HG03342 (cell line): ENCODE measurements around the gene SDC1.
"Not testable (repeated sequence)": the region's sequence is repeated elsewhere in the genome, so short reads cannot be mapped to it uniquely, and the experiment has no call there.

Experiments used
- ATAC-seq: cut with Tn5 transposase; IDR thresholded peaks from one replicate; pipeline ENCODE4 v1.9.1; 2021; ENCODE audit warnings: mild to moderate bottlenecking, moderate library complexity; ENCODE audit not compliant: unreplicated experiment

The SDC1 gene, protein sequence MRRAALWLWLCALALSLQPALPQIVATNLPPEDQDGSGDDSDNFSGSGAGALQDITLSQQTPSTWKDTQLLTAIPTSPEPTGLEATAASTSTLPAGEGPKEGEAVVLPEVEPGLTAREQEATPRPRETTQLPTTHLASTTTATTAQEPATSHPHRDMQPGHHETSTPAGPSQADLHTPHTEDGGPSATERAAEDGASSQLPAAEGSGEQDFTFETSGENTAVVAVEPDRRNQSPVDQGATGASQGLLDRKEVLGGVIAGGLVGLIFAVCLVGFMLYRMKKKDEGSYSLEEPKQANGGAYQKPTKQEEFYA

DNA sequence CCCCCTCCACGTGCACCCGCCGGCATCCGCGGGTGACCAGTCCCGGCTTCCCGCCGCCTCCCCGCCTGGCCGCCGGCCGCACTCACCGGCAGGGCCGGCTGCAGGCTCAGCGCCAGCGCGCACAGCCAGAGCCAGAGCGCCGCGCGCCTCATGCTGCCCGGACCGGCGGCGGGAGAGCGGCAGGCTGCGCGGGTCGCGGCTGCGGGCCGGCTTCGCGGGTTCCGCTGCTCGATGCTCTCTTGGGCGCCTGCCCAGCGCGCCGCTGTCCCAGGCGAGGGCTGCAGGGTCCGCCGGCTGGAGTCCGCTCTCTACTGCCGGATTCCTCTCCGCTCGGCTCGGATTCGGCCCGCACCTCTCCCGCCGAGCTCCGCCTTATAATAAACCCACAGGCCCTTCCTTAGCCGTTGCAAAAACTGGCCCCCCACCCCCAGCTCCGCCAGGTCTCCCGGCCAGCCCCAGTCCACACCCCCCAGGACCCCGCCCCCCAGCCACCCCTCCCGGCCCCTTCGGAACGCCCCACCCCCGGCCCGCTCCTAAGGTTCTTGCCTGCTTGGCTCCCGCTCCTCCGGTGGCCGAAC is at the start of gene SDC1:
Gene SDC1, minus strand, starts transcription at position 415 of the 578 bp plus-strand sequence. Its CDS starts 263 bp downstream, at position 152.
- ATAC-seq: peak; percentile 21

DNA sequence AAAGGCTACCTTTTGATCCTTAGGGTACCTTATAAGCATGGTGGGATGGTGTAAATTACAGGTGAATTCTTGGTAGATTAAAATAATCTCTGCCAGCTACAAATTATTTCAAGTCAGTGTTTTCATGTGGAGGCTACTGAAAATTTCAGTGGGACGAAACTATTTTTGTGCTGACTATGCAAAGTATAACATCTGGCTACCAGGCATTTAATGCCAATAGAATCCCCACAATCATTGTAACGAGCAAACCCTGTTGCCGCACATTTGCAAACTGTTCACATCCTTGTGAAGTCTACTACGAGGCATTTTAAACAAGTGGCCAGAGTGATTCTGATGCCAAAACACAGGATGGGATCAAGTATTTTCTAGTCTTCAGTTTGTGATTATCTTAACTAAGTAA is 48.1 kb upstream of the SDC1 start:
- no peak for ATAC-seq

DNA sequence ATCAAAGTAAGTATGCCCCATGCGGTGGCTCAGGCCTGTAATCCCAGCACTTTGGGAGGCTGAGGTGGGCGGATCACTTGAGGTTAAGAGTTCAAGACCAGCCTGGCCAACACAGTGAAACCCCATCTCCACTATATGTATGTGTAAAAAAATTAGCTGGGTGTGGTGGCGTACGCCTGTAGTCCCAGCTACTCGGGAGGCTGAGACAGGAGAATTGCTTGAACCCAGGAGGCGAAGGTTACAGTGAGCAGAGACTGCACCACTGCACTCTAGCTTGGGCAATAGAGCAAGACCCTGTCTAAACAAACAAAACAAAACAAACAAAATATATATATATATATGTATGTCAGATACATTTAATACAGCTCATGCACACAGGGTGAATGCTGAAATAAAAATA is 43.4 kb upstream of the SDC1 start:
- ATAC-seq: not testable (repeated sequence)

DNA sequence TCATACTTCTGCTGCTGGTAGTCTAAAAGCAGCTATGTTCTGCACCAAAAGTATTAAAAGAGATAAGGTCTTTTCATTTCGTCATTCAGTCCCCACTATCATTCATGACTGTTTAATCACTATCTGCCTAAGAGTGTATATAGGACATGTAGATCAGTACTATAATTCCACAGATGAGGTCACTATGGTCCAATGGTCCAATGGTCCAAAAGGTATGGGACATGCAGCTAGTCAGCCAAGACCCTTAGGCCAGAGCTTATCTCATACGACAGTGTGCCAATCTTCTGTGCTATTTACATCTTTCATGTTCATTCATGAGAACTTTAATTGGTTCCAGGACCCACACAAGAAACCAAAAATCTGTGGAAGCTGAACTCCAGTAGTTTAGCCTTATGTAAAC is 42.6 kb upstream of the SDC1 start:
- no peak for ATAC-seq

DNA sequence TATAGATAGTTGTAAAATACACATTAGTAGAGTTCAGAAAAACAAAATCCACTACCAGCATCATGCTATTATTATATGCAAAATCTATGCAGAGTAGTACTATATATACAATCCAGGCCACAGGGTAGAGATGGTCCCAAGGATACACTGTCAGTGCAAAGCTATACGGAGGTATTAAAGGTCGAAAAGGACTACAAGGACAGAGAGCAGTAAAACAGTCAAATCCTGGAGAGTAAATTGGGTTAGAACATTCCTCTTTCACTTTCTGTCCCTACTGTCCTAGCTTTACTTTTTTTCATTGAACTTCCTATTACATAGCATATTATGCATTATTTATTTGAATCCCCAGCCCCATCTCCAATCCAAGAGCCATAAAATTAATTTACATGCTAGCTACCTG is 39.7 kb upstream of the SDC1 start:
- ATAC-seq: no peak

DNA sequence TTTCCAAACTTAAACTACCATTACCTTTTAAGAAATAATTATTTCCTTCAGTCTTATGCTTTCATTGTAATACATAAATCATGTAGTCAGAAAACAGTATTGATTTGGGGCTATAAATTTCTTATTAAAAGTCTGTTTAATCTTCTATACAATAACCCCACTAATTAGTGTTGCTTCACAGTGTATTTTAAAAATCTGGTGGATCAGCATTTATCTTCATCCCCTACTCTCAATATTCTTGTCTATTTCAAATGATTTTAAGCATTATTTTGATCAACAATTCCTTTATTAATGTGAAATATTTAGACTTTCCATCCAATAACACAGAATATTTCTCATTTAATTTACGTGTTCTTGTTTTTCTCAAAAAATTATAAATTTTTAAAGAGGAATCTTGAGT is 32.5 kb upstream of the SDC1 start:
- no peak for ATAC-seq

DNA sequence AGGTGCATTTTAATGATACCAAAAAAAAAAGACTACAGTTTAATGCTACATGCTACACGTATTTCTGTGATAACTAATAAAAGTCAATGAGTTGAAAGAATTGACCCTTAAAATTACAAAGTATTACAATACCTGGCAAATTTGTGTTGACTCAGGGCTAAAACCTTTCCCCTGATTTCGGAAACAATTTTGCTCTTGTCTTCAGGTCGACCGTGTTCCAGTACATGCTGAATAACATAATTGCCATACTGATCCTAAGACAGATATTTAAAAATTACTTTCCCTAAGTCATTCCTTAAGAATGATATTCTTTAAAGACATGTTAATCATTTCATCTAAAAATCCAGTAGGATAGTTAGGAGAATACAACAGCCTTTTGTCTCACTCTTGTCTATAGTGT is 29.8 kb upstream of the SDC1 start:
- ATAC-seq: no peak

DNA sequence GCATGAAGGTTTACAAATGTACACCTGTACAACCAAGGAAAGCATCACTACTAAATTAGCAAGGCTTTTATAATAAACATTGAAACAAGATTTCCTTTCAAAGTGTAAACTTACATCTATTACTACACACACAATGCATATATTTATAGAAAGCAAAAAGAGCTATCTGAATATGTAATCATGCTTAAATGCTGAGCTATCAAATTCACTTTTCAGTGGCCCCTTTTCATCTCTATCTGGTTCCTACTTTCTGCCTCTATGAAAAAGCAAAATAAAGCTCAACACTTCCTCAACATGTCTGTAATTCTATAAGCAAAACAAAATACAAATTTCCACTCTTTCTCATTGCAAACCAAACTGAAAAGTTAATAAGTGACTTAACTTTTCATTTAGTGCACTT is 25.5 kb upstream of the SDC1 start:
- no peak for ATAC-seq

DNA sequence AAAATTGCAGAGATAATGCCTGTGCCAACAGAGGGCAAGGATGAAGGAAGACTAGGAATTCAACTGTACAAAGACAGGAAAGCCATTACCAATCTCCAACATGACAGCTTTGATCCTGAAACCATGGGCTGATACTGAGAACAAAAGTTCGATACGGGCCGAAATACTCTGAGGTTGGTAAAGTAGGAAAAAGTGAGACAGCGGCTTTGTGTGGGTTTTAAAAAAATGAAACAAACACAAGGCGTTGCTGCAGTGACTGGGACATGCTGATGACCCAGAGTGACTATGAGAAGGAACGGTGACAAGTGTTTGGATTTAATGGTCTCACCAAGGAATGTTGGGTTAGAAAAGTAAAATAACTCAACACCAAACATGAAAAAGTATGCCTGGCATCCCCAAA is 24.2 kb upstream of the SDC1 start:
- ATAC-seq: no peak

DNA sequence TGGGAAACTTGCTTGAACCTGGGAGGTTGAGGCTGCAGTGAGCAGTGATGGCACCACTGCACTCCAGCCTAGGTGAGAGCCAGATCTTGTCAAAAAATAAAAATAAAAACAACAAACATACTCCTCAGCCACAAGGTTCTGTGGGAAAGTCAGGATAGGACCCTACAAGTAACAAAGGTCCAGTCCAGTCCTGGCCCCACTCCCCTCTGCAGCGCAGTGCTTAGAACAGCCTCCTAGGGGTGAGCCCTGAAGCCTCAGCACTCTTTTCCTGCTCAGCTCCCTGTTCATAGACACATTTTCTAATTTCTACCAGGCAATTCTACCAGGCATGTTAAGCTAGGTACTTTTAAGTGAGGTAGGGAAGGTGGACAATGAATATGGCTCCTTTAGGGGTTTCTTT is 22.2 kb upstream of the SDC1 start:
- ATAC-seq: no peak

DNA sequence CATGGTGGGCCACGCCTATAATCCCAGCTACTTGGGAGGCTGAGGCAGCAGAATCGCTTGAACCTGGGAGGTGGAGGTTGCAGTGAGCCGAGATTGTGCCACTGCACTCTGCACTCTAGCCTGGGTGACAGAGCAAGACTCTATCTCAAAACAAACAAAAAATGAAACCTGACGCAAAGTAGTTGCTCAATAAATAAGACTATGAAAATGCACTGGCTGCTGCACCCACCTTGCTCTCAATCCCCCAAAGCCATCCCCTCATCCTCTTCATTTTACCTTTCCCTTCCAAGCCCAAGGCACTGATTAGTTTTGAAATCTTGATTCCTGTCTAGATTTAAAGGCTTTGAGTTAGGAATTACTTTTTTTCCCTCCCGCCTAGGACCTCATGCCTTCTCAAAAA is 18.7 kb upstream of the SDC1 start:
- ATAC-seq: not testable (repeated sequence)

DNA sequence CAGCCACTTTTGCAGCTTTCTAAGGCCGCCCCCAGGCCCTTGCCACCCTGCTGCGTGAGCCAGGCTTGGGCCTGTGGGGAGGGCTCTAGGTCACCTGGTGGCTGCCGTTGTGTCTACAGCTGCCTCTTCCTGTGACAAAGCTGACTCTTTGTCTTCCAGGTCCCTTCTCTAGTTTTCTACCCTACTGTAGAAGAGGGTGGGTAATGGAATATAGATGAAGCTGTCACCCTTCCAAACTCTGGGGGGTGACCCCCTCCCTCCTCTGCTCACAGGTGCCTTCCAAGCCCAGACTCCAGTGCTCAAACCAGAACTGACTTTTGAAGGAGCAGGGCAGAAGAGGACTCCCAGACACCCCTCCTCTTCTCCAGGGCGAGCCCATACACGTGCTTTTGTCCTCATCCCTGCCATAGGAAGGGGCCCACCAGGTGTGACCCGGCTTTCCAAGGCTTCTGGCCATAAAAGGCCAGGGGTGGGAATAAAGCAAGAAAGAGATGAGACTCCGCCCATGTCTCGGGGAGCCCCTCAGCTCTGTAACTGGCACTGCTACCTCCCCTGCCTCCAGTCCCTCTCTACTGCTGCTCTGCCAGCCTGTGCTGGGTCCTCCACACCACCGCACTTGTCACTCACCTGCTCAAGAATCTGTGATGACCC is 17.9 kb upstream of the SDC1 start:
- ATAC-seq: no peak

DNA sequence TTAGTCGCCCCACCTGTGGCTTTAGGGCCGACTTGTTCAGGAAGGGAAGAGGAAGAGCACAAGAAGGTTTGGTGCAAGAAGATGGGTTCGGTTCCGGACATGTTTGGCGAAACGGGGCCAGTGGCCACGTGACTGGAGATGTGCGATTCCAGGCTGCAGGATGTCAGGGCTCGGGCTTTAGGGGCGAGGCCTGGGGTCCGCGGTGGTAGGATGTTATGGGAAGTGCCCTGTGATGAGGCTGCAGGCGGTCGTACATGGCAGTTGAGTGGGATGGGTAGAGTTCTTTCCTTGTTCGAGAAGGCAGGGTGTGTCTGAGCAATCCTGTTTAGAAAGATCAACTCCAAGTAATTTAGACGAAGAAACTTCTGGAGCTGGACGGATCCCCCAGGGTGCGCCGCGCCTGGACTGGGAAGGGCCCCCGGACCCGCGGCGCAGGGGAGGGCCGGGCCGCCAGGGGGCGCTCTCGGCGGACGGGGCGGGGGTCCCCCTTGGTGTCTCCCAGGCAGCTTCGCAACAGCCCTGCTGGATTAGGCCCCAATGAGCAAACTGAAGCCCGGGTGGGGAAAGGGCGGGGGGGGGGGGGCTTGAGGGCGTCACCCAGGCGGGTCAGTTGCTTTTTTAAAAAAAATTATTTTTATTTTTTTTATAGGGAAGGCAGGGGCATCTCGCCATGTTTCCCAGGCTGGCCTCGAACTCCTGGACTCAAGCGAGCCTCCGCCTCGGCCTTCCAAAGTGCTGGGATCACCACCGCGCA is 17.2 kb upstream of the SDC1 start:
- no peak for ATAC-seq

DNA sequence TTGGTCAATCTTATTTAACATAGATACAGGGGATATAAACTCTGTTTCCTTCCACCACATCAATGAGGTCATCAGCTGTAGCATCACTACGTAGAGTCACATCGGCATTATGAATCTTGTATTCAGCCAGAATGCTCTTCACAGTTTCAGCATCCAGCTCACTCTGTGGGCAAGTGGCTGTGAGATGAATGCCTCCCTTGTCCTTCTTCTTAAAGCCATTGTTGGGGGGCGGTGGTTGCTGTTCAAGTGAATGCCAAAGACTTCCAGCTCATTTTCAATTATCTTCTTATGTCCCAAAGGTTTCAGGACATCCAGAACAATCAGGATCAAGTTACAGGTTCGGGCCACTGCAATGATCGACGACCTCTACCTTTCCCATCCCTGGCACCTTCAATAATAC is 15.4 kb upstream of the SDC1 start:
- not testable (repeated sequence) for ATAC-seq

DNA sequence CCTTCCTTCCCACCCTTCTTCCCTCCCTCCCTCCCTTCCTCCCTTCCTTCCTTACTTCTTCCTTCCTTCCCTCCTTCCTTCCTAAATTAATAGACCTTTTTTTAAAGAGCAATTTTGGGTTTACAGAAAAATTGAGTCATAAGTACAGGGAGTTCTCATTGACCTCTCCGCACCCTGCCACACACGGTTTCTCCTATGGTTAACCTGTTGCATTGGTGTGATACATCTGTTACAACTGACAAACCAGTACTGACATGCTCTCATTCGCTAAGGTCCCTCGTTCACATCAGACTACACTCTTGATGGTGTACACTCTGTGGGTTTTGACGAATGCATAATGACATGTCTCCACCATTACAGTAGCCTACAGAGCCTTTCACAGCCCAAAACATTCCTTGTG is 11.6 kb upstream of the SDC1 start:
- no peak for ATAC-seq

DNA sequence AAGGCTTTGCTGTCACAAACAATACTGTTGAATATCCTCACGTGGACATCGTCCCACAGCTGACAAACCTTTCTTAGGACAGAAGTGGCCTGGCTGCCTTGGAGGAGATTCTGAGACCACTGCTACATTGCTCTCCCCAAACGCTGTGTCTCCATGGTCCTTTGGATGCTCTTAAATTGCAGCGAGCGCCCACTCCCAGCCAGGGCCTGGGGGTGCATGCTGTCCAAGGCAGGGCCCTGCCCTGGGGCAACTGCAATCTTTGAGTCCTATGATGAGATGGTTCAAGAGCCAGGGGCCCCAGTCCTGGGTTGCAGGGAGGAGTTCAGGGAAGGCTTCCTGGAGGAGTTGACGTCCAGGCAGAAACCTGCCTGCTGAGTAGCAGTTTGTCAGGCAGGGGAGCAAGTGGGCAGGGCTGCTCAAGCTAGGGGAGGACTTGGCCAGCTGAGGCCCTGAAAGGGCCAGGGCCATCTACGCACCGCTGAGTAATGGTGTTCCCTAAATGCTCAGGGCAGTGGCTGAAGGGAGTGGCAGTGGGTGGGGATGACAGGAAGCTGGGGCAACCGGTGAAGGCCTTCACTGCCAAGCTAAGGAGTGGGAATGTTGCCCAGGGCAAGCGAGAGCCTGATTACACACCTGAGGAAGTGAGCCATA is 10.8 kb upstream of the SDC1 start:
- no peak for ATAC-seq

DNA sequence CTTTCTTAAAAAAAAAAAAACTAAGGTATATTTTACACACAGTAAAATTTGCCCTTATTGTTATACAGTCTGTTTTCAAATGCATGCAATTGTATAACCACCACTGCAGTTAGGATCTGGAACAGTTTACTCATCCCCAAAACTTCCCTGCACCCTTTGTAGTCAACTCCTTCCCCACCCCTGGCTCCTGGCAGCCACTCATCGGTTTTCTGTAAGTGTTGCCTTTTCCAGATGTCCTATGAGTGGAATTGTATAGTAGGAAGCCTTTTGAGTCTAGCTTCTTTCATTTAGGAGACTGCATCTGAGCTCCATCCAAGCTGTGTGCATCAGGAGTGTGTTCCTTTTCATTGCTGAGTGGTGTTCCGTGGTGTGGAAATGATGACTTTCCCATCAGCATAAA is 9.7 kb upstream of the SDC1 start:
- ATAC-seq: not testable (repeated sequence)

DNA sequence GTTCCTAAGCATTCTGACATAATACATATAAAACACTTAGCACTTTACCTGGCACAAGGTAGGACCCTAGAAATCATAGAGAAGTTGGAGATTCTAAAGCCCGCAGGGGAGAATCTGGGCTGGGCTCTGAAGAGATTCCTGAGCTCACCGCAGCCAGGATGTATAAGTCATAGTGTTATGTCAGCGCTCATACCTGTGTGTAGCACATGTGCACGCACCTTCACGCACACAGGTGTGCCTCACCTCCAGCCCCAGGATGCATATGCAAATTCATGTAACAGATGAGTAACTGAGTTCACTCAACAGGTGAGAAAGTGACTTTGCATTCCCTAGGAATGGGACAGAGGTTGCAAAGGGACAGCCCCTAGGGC is 7.9 kb upstream of the SDC1 start:
- no peak for ATAC-seq

DNA sequence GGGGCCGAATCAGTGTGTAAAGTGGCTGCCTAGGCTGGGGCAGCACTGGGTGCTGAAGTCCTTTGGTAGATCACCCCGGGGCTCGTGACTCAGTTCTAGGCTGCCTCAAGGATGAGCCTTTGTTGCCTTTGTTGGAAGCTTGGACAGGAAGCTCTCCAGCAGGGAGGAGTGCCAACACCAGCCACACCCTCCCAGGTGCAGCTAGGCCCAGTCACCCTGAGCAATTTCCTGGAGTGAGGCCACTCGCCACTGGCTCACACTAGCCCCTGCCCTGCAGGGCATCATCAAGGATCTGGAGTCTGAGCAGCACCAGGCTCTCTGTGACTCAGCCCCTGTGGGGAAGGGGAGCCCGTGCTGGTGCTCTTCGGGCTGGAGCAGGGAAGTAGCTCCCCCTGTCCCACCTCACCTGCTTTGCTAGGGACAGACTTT is 6.7 kb upstream of the SDC1 start:
- no peak for ATAC-seq

DNA sequence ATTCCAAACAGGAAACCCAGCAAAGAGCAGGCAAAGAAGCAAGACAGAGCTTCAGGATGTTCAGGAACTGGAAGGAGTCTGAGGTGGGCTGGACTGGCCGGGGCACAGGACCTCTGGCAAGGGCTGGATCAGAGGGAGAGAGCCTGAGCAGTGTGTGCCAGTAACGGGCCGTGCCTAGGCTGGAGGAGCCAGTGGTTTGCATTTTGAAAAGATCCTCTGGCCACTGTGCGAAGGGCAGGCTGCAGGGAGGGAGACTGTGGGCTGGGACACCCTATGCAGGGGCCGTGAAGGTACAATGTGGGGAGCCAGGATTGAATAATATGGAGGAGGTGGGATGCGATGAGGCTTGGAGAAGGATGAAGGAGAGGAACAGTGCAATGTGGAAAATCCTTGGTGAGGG is 6.2 kb upstream of the SDC1 start:
- no peak for ATAC-seq

DNA sequence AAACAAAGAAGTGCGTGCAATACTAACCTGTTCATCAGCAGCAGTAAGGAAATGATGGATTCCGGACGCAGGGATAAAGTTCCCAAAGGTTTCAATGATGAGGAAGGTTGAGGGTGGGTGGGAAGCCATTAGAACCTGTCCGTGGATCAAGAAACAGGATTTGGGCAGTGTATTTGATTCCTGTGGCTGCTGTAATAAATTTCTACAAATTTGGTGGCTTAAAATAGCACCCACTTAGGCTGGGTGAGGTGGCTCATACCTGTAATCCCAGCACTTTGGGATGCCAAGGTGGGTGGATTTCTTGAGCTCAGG is 5.1 kb upstream of the SDC1 start:
- ATAC-seq: no peak
